Chondrocyte (in vitro differentiated cells): ENCODE data around the gene APRT. TPM values are rescaled to one million over a fixed set of nuclear protein-coding genes. Genes with fewer than 3 reads are reported as not detected.
"Not testable (repeated sequence)": the region's sequence is repeated elsewhere in the genome, so short reads cannot be mapped to it uniquely, and the experiment has no call there.

Experiments used
- DNase-seq: peaks from one replicate; pipeline ENCODE4 v3.0.0; 2021; ENCODE audit warnings: mixed read lengths, low spot score
- H3K27ac Mint-ChIP-seq: one replicate; pipeline ENCODE4 v1.8.0; 2021; ENCODE audit warnings: mild to moderate bottlenecking, moderate library complexity, mixed read lengths; ENCODE audit not compliant: unreplicated experiment
- H3K27me3 Mint-ChIP-seq: 2 replicates; pipeline ENCODE4 v1.8.0; 2021; ENCODE audit warnings: low read depth, mixed read lengths
- H3K36me3 Mint-ChIP-seq: 2 replicates; pipeline ENCODE4 v1.8.0; 2021; ENCODE audit warnings: low read depth, mixed read lengths
- H3K4me1 Mint-ChIP-seq: 2 replicates; pipeline ENCODE4 v1.8.0; 2021; ENCODE audit warnings: low read depth, mild to moderate bottlenecking, mixed read lengths
- H3K4me3 Mint-ChIP-seq: one replicate; pipeline ENCODE4 v1.8.0; 2021; ENCODE audit warnings: mild to moderate bottlenecking, moderate library complexity, mixed read lengths; ENCODE audit not compliant: unreplicated experiment
- H3K9me3 Mint-ChIP-seq: 2 replicates; pipeline ENCODE4 v1.8.0; 2021; ENCODE audit warnings: low read depth, mixed read lengths
- CTCF ChIP-seq: fragments of 200-600 bp; sonication (generic); IDR thresholded peaks from 2 replicates; pipeline ENCODE4 v1.5.0; 2021; ENCODE audit warnings: antibody characterized with exemption, mild to moderate bottlenecking, moderate library complexity
- total RNA-seq: library from RNA; stranded (reverse); gene quantifications from 3 replicates; pipeline ENCODE4 v1.2.1, GENCODE V29; 2021

APRT gene
- total RNA-seq, 1 donor from 2014 or later: 68.8 TPM

GRCh38 chr16:88793251-88793954 is 18.3 kb downstream of the APRT start:
- no peaks in the 10 kb centered on the region for H3K27me3 Mint-ChIP-seq
- no peak overlapping the region for H3K4me3 Mint-ChIP-seq
- no peak for DNase-seq
- H3K4me1 Mint-ChIP-seq: peaks cover 14% of the 10 kb centered on the region
- H3K36me3 Mint-ChIP-seq: no peaks in the 10 kb centered on the region
- H3K27ac Mint-ChIP-seq: no peak overlapping the region
- no peaks in the 10 kb centered on the region for H3K9me3 Mint-ChIP-seq
- no peak for TF ChIP-seq CTCF

GRCh38 chr16:88792668-88793250 is 19.0 kb downstream of the APRT start:
- TF ChIP-seq CTCF: no peak
- no peak for DNase-seq
- Mint-ChIP-seq H3K27me3 (no peaks in the 10 kb centered on the region), H3K4me1 (peaks cover 14% of the 10 kb centered on the region), H3K36me3 (no peaks in the 10 kb centered on the region), H3K27ac (no peak overlapping the region), H3K4me3 (no peak overlapping the region), H3K9me3 (no peaks in the 10 kb centered on the region)

GRCh38 chr16:88792078-88792550 is 19.6 kb downstream of the APRT start:
- peaks cover 14% of the 10 kb centered on the region for H3K4me1 Mint-ChIP-seq
- TF ChIP-seq CTCF: no peak
- H3K27me3 Mint-ChIP-seq: no peaks in the 10 kb centered on the region
- no peak overlapping the region for H3K27ac Mint-ChIP-seq
- no peak overlapping the region for H3K4me3 Mint-ChIP-seq
- no peaks in the 10 kb centered on the region for H3K9me3 Mint-ChIP-seq
- no peaks in the 10 kb centered on the region for H3K36me3 Mint-ChIP-seq
- peak; percentile 88 for DNase-seq

GRCh38 chr16:88790312-88791211 is 21.2 kb downstream of the APRT start:
- no peaks in the 10 kb centered on the region for H3K9me3 Mint-ChIP-seq
- no peak for DNase-seq
- no peak overlapping the region for H3K27ac Mint-ChIP-seq
- TF ChIP-seq CTCF: no peak
- H3K4me3 Mint-ChIP-seq: no peak overlapping the region
- no peaks in the 10 kb centered on the region for H3K27me3 Mint-ChIP-seq
- H3K4me1 Mint-ChIP-seq: peaks cover 14% of the 10 kb centered on the region
- no peaks in the 10 kb centered on the region for H3K36me3 Mint-ChIP-seq

- no peaks in the 10 kb centered on the region for H3K36me3 Mint-ChIP-seq
- no peak overlapping the region for H3K27ac Mint-ChIP-seq
- TF ChIP-seq CTCF: no peak
- DNase-seq: no peak
- H3K27me3 Mint-ChIP-seq: no peaks in the 10 kb centered on the region
- H3K9me3 Mint-ChIP-seq: no peaks in the 10 kb centered on the region
- H3K4me3 Mint-ChIP-seq: no peak overlapping the region
- peaks cover 14% of the 10 kb centered on the region for H3K4me1 Mint-ChIP-seq
Measured at GRCh38 chr16:88789594-88789993, 22.1 kb downstream of the APRT start.

- H3K4me1 Mint-ChIP-seq: peaks cover 15% of the 10 kb centered on the region
- not testable (repeated sequence) for H3K36me3 Mint-ChIP-seq, H3K27me3 Mint-ChIP-seq, H3K27ac Mint-ChIP-seq, DNase-seq, H3K4me3 Mint-ChIP-seq, H3K9me3 Mint-ChIP-seq
Measured at GRCh38 chr16:88788749-88789148, 23.0 kb downstream of the APRT start.
